GM19099 (cell line): ENCODE measurements around the gene PTPRN2.

Experiments
- POLR2A ChIP-seq: IDR thresholded peaks from 3 replicates; pipeline ENCODE4 v1.6.1; 2011; ENCODE audit warnings: low read depth; ENCODE audit not compliant: insufficient read length; ENCODE audit errors: extremely low read depth

PTPRN2 gene

DNA sequence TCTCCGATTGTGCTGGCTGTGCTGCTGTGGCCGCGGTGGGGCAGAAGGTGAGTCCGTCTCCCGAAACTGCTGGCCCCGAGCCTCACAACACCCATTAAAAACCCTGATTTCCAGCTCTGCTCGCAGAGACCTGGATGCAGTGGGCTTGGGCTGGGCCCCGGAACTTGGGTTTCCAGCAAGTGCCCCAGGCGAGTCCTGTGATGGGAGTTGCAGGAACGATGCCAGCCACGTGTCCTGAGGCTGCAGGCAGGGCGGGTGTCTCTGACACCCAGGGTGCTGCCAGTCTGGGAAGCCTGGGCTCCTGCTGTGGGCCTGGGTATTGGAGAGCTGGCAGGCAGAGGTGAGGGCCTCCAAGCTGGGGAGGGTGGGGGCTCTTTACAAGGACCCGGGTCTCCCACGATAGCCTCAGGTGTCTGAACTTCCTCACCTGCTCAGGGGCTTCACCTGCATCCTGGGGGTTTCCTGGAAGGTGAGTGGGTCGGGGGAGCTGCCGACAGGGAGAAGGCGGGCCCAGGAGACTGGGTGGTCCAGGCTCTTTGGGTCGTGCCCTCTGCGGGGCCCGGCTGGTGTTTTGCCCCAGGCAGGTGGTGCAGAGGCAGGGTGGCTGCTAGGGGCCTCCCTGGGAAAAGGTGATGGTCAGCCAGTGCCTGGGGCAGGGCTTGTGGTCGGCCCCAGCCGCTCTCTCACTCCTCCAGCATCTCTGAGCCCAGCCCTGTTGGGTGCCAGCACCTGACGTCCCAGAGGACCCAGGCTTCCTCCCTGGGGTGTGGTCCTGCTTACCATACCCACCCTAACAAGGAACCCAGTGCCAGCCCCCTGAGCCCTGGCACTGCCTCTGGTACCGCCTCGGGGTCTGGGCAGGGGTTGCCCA is 1070.5 kb downstream of the PTPRN2 start:
- TF ChIP-seq POLR2A: no peak

DNA sequence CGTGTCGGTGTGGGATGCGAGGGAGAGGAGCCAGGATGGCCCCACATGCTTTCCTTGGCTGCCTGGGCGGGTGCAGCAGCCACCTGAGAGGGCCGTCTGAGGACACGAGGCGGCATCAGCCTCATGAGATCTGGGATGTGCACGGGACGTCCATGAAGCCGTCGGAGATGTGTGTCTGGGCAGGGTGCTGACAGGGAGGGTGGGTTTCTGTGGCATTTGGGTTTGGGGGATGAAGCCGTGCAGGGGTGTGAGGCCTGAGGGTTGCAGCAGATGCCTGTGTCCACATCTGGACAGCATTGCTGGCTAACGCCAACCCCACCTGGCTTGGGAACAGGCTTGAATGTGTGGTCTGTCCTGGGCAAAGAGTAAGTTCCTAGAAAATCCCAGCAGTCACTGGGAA is 1071.3 kb downstream of the PTPRN2 start:
- TF ChIP-seq POLR2A: no peak

DNA sequence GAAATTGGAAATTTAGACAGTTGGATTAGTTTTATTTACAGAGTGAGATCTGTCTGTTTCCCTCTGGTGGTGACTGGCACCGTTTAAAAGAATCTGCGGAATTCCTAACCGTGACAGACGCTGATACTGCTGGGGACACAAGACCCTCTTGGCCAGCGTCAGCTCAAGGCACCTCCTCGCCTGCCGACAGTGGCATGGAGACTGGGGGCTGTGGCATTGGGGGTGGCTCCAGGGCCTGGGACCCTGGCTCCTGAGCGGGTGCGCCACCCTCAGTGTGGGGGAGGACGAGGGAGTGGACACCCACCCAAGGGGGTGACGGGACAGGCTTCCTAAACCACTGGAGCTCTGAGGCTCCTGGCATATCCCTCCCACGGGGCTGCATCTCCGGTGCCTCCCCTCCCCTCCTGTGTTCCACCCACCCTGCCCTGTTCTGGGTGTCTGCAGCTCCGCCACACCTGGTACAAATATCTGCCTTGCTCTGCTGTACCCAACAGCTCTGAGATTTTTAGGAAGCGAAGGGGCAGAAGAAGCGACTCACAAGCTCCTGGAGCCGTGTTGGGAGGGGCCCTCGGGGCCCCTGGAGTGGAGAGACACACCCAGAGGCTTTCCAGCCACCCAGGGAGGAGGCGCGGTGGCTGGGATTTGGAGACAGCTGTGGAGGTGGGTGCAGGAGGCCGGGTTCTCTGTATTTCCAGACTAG is 1072.1 kb downstream of the PTPRN2 start:
- no peak for TF ChIP-seq POLR2A

DNA sequence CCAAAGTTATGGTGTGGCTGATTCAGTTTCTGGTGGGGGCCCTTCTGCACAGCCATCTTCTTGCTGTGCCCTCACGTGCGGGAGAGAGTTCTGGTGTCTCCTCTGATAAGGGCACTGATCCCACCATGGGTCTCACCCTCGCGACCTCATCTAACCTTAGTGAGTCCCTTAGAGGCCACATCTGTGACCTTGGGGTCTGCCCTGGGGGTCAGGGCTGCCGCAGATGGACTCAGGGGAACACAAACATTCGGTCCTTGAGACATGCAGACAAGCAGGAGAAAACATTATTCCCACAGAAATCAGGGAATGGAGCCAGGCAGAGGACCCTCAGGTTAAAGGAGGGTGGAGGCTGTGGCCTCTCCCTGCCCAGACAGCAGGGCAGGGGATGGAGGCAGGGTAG is 1072.9 kb downstream of the PTPRN2 start:
- no peak for TF ChIP-seq POLR2A

DNA sequence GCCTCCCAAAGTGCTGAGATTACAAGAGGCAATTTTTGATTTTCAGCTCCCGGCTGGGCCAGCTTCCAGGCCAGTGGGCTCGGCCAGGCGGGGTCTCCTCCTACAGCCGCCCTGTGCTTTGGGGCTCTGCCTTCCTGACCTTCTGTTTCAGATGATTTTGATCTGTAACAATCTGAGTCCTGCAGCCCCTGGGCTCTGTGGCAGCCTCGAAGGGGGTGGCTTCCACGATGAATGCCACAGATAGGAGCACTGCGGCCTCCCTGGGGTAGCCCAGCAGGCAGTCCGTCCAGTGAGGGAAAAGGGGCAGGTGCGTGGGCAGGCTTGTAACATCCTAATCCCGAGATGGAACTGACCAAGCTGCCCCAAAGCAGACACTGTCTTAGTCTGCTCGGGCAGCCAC is 1073.3 kb downstream of the PTPRN2 start:
- no peak for TF ChIP-seq POLR2A

- no peak for TF ChIP-seq POLR2A
These were observed 1073.9 kb downstream of the PTPRN2 start for GRCh38 chr7:157513682-157514081.

GRCh38 chr7:157513162-157513621 is 1074.4 kb downstream of the PTPRN2 start:
- TF ChIP-seq POLR2A: no peak

DNA sequence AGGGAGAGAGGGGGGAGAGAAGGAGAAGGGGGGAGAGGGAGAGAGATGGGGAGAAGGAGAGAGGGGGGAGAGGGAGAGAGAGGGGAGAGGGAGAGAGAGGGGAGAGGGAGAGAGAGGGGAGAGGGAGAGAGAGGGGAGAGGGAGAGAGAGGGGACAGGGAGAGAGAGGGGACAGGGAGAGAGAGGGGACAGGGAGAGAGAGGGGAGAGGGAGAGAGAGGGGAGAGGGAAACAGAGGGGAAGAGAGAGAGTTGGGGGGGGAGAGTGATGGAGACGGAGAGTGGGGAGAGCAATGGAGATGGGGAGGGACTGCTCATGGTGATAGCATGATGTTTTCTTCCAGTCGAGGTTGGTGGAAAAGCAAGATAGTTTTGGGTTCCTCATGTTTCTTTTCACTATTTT is 1078.4 kb downstream of the PTPRN2 start:
- no peak for TF ChIP-seq POLR2A

GRCh38 chr7:157508477-157508881 is 1079.1 kb downstream of the PTPRN2 start:
- no peak for TF ChIP-seq POLR2A

- no peak for TF ChIP-seq POLR2A
These were observed 1079.6 kb downstream of the PTPRN2 start for GRCh38 chr7:157507987-157508386.

DNA sequence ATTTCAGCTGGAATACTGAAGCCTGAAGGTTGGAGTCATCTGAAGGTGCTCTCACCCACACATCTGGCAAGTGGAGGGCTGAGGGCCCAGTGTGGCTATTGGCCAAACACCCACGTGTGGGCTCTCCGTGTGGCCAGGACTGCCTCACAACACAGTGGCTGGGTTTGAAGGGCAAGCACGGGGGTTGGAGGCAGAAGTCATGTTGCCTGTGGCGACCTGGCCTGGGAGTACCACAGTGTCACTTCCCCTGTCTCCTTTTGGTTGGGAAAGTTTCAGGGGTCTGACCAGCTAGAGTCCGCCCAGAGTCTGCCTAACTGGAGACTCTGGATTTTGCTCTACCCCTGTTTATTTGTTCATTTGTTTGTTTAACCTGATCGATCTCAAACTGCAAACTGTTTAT is 1081.4 kb downstream of the PTPRN2 start:
- no peak for TF ChIP-seq POLR2A

DNA sequence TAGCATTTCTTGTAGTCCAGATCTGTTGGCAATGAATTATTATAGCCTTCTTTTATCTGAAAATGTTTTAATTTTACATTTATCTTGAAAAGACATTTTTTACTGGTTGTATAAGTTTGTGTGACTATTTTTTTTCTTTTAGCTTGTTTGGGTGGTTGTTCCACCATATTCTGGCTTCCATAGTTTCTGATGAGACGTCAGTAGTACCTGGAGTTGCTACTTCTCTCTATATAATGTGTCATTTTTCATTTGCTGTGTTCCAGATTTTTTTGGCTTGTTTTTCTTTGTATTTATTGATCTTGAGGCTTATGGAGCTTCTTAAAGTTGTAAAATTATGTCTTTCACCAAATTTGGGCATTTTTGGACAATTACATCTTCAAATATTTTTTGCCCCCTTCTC is 1082.0 kb downstream of the PTPRN2 start:
- no peak for TF ChIP-seq POLR2A

DNA sequence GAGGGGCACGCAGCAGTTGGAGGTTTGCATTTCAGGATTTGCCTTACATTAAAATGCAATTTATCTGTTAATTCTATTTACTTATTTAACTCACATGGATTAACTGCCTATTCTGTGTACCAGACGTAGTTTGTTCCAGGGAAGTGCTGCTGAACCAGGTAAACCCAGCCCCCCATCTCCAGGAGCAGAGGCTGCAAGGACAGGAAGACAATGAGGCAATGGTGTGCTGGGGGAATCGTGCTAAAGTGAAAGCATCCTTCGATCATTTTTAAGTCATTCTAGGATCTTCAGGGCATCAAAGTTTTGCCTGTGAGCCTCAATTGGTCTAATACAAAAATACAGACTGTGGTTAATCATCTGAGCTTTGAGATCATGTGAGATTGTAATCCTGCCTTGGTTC is 1084.4 kb downstream of the PTPRN2 start:
- TF ChIP-seq POLR2A: no peak

- no peak for TF ChIP-seq POLR2A
These were observed 1084.9 kb downstream of the PTPRN2 start for GRCh38 chr7:157502701-157503111.

DNA sequence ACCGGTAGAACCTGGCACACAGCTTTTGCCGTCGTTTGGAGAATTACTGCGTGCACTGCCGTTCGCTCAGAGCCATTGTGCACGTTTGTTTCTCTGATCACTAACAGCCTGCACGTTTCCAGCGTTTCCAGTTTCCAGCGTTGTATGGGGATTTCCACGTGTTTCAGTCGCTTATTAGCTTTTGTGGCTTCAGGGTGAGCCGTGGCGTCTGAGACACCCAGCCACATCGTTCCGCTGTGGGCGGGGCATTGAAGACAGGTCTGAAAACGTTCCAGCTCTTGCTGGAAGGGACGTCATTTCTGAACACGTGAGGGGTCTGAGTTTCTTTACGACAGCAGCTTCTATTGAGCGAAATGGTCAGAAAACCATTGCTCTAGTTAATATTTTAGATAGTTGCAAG is 1086.0 kb downstream of the PTPRN2 start:
- no peak for TF ChIP-seq POLR2A

GRCh38 chr7:157500171-157500960 is 1087.3 kb downstream of the PTPRN2 start:
- TF ChIP-seq POLR2A: no peak

- no peak for TF ChIP-seq POLR2A
These were observed 1087.8 kb downstream of the PTPRN2 start for GRCh38 chr7:157499835-157500153.
